Measurements from ENCODE around the gene CASS4. TPM values are rescaled to one million over a fixed set of nuclear protein-coding genes. Genes with fewer than 3 reads are reported as not detected.
A peak's percentile ranks its signal among the peaks of the same experiment; 100 is the strongest.

CASS4 gene
- total RNA-seq, 3 donors from 2014 or later (not counting 1 experiment from before 2014, with no cell fraction given) = 9.3 to 13.8 (median 13.4) TPM

DNA sequence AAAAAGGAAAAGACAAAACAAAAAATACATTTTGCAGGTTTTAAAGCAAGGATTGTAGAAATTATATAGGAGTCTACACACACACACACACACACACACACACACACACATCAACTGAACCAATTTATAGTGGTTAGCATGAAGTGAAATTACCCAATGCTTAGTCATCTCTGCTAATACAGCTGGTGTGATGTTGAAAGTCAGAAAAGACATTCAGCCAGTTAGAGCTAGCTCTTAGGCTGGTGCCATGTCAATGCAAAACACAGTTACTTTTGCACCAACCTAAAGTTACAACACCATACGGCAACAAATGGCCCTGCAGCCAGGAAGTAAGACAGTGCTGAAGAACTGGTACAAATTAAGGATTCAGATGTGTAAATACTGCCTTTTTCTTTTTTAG is 38.1 kb upstream of the CASS4 start:
- Mint-ChIP-seq H3K4me3 (no peak overlapping the region), H3K27ac (no peak overlapping the region), H3K4me1 (peaks cover 12 to 18% of the 10 kb centered on the region in 2 donors), H3K36me3 (no peaks in the 10 kb centered on the region), H3K9me3 (no peaks in the 10 kb centered on the region), H3K27me3 (ENCODE audit: low read depth in 2 of 2) (no peaks in the 10 kb centered on the region)
- peaks cover under 1% of the 10 kb centered on the region for H3K36me3 ChIP-seq (ENCODE audit: control insufficient read depth, insufficient read depth, low read length)
- H3K27me3 ChIP-seq (ENCODE audit: control insufficient read depth, insufficient read depth, low read length) = no peaks in the 10 kb centered on the region
- 17% methylated on average over 1 of the region's 1 CpG for WGBS (ENCODE audit: insufficient coverage)
- intact Hi-C loops (cut with micrococcal nuclease) = no loop called here
- no peaks in the 10 kb centered on the region for H3K4me1 ChIP-seq (ENCODE audit: control insufficient read depth, insufficient read depth, low read length)
- no peaks in the 10 kb centered on the region for H3K9me3 ChIP-seq (ENCODE audit: control insufficient read depth, insufficient read depth, low read length)
- TF ChIP-seq, protein P1, sequence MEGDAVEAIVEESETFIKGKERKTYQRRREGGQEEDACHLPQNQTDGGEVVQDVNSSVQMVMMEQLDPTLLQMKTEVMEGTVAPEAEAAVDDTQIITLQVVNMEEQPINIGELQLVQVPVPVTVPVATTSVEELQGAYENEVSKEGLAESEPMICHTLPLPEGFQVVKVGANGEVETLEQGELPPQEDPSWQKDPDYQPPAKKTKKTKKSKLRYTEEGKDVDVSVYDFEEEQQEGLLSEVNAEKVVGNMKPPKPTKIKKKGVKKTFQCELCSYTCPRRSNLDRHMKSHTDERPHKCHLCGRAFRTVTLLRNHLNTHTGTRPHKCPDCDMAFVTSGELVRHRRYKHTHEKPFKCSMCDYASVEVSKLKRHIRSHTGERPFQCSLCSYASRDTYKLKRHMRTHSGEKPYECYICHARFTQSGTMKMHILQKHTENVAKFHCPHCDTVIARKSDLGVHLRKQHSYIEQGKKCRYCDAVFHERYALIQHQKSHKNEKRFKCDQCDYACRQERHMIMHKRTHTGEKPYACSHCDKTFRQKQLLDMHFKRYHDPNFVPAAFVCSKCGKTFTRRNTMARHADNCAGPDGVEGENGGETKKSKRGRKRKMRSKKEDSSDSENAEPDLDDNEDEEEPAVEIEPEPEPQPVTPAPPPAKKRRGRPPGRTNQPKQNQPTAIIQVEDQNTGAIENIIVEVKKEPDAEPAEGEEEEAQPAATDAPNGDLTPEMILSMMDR (IDR thresholded peaks at IDR 0.05) = no peak
- peak in 1 of 2 donors; percentile 21 for DNase-seq
- H3K27ac ChIP-seq (ENCODE audit: low read length) = no peak overlapping the region
- H3K4me3 ChIP-seq (ENCODE audit: low read length) = no peak overlapping the region
- ATAC-seq = peak; percentile 78 to 91 (median 84)

DNA sequence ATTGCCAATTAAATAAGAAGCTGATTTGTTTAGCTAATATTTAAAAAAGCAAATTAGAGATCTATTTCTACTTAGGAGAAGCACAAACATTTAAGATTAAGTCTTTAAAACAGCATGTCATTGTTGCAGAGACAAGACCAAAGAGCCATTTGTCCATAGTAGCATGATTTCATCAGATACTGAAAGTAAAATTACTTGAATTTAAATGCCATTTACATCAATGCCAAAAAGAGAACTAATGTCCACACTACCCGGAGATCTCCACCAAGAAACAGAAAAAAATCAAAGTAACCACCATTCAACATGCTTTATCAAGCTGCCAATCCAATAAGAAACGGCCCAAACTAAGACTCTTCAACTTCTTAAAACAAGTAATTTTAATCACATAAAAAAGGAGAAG is 35.7 kb upstream of the CASS4 start:
- Mint-ChIP-seq H3K9me3 (no peaks in the 10 kb centered on the region), H3K36me3 (no peaks in the 10 kb centered on the region), H3K4me1 (peaks cover 12 to 18% of the 10 kb centered on the region in 2 donors), H3K27me3 (ENCODE audit: low read depth in 2 of 2) (no peaks in the 10 kb centered on the region), H3K4me3 (no peak overlapping the region), H3K27ac (peak overlapping the region in 1 of 2 donors; percentile 10)
- no peaks in the 10 kb centered on the region for H3K4me1 ChIP-seq (ENCODE audit: control insufficient read depth, insufficient read depth, low read length)
- no peaks in the 10 kb centered on the region for H3K9me3 ChIP-seq (ENCODE audit: control insufficient read depth, insufficient read depth, low read length)
- H3K27ac ChIP-seq (ENCODE audit: low read length) = no peak overlapping the region
- TF ChIP-seq, protein P1 (IDR thresholded peaks at IDR 0.05) = no peak
- intact Hi-C loops (cut with micrococcal nuclease) = no loop called here
- H3K27me3 ChIP-seq (ENCODE audit: control insufficient read depth, insufficient read depth, low read length) = no peaks in the 10 kb centered on the region
- no peak overlapping the region for H3K4me3 ChIP-seq (ENCODE audit: low read length)
- no peak for DNase-seq
- 51% methylated on average over 2 of the region's 2 CpGs for WGBS (ENCODE audit: insufficient coverage)
- ATAC-seq = no peak
- no peaks in the 10 kb centered on the region for H3K36me3 ChIP-seq (ENCODE audit: control insufficient read depth, insufficient read depth, low read length)

DNA sequence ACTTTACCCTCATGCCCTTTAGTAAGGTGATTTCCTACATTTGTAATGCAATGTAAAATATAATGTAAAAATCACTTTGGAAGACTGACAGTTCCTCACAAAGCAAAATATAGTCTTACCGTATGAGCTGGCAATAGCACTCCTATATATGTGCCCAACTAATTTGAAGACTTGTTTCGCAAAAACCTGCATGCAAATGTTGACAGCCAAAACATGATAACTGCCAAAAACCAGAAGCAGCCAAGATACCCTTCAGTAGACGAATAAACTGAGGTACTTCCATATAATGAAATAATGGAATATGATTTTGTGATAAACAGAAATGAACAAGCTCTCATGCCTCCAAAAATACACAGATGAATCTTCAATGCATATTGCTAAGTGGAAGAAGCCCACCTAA is 33.7 kb upstream of the CASS4 start:
- no peaks in the 10 kb centered on the region for H3K27me3 ChIP-seq (ENCODE audit: control insufficient read depth, insufficient read depth, low read length)
- Mint-ChIP-seq H3K27me3 (ENCODE audit: low read depth in 2 of 2) (no peaks in the 10 kb centered on the region), H3K4me3 (no peak overlapping the region), H3K27ac (no peak overlapping the region), H3K4me1 (peaks cover 7 to 11% of the 10 kb centered on the region in 2 donors), H3K9me3 (no peaks in the 10 kb centered on the region), H3K36me3 (no peaks in the 10 kb centered on the region)
- intact Hi-C loops (cut with micrococcal nuclease) = no loop called here
- TF ChIP-seq, protein P1 (IDR thresholded peaks at IDR 0.05) = no peak
- H3K9me3 ChIP-seq (ENCODE audit: control insufficient read depth, insufficient read depth, low read length) = no peaks in the 10 kb centered on the region
- H3K27ac ChIP-seq (ENCODE audit: low read length) = no peak overlapping the region
- H3K36me3 ChIP-seq (ENCODE audit: control insufficient read depth, insufficient read depth, low read length) = no peaks in the 10 kb centered on the region
- no peaks in the 10 kb centered on the region for H3K4me1 ChIP-seq (ENCODE audit: control insufficient read depth, insufficient read depth, low read length)
- 84% methylated on average over 2 of the region's 3 CpGs for WGBS (ENCODE audit: insufficient coverage)
- DNase-seq (no peak), ATAC-seq (no peak)
- no peak overlapping the region for H3K4me3 ChIP-seq (ENCODE audit: low read length)

DNA sequence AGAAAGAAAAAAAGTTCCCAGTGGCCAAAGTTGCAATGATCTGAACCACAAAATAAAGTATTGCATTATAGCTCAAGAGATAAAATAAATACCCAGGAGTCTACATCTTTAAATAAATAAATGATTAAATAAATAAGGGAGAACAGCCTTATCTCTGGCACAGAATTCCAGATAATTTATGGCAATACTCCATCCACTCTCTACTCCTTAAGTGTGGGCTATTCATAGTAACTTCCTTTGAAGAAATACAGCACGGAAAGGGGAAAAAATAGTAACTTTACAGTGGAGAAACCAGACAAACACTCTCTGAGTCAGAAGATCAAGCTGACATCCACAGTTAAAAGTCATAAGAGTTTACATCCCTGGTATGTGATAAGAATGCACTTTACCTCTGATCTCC is 31.7 kb upstream of the CASS4 start:
- WGBS (ENCODE audit: insufficient coverage) = 80% methylated on average over 1 of the region's 1 CpG
- no peak overlapping the region for H3K27ac Mint-ChIP-seq
- H3K27me3 Mint-ChIP-seq (ENCODE audit: low read depth in 2 of 2) = no peaks in the 10 kb centered on the region
- H3K36me3 Mint-ChIP-seq = no peaks in the 10 kb centered on the region
- no peaks in the 10 kb centered on the region for H3K4me1 ChIP-seq (ENCODE audit: control insufficient read depth, insufficient read depth, low read length)
- H3K27me3 ChIP-seq (ENCODE audit: control insufficient read depth, insufficient read depth, low read length) = no peaks in the 10 kb centered on the region
- ATAC-seq (no peak), DNase-seq (no peak)
- no peaks in the 10 kb centered on the region for H3K9me3 ChIP-seq (ENCODE audit: control insufficient read depth, insufficient read depth, low read length)
- no peak overlapping the region for H3K27ac ChIP-seq (ENCODE audit: low read length)
- intact Hi-C loops (cut with micrococcal nuclease) = no loop called here
- H3K4me3 ChIP-seq (ENCODE audit: low read length) = no peak overlapping the region
- H3K36me3 ChIP-seq (ENCODE audit: control insufficient read depth, insufficient read depth, low read length) = no peaks in the 10 kb centered on the region
- TF ChIP-seq, protein P1 (IDR thresholded peaks at IDR 0.05) = no peak
- H3K9me3 Mint-ChIP-seq = no peaks in the 10 kb centered on the region
- H3K4me1 Mint-ChIP-seq = peaks cover 5 to 7% of the 10 kb centered on the region in 2 donors
- H3K4me3 Mint-ChIP-seq = no peak overlapping the region

Measured in natural killer cell (primary cell).